MM.1S (cell line): Measurements from ENCODE around the gene RACGAP1.

Experiments used
- DNase-seq: peaks from one replicate; pipeline ENCODE4 v3.0.0-alpha.2; 2015
- H2AFZ ChIP-seq: fragments of 300-600 bp; sonication (generic); 2 replicates; pipeline ENCODE4 v1.6.0; 2016; ENCODE audit warnings: antibody characterized with exemption, low read length
- H3F3A ChIP-seq: fragments of 300-600 bp; sonication (generic); 2 replicates; pipeline ENCODE4 v1.6.1; 2016; ENCODE audit warnings: mild to moderate bottlenecking, antibody characterized with exemption, low read length, moderate library complexity, mixed read lengths; ENCODE audit not compliant: insufficient read depth
- H3K27ac ChIP-seq: fragments of 300-600 bp; sonication (generic); 2 replicates; pipeline ENCODE4 v1.5.1; 2016; ENCODE audit warnings: mild to moderate bottlenecking, low read length
- H3K27me3 ChIP-seq: fragments of 300-600 bp; sonication (generic); replicated peaks from 2 replicates; pipeline ENCODE4 v1.6.0; 2016; ENCODE audit warnings: low read length; ENCODE audit not compliant: insufficient read depth
- H3K36me3 ChIP-seq: fragments of 300-600 bp; sonication (generic); replicated peaks from 2 replicates; pipeline ENCODE4 v1.6.1; 2016; ENCODE audit warnings: mild to moderate bottlenecking, low read length, mixed read lengths; ENCODE audit not compliant: insufficient read depth
- H3K4me1 ChIP-seq: fragments of 300-600 bp; sonication (generic); 2 replicates; pipeline ENCODE4 v1.6.1; 2016; ENCODE audit warnings: low read length, mixed read lengths
- H3K4me2 ChIP-seq: fragments of 300-600 bp; sonication (generic); 2 replicates; pipeline ENCODE4 v1.6.0; 2016; ENCODE audit warnings: low read depth, low read length
- H3K4me3 ChIP-seq: fragments of 300-600 bp; sonication (generic); 2 replicates; pipeline ENCODE4 v1.5.1; 2016; ENCODE audit warnings: low read length, mixed read lengths
- H3K79me2 ChIP-seq: fragments of 300-600 bp; sonication (generic); 2 replicates; pipeline ENCODE4 v1.6.1; 2016; ENCODE audit warnings: mixed run types, low read length, mixed read lengths
- H3K9ac ChIP-seq: fragments of 300-600 bp; sonication (generic); 2 replicates; pipeline ENCODE4 v1.6.1; 2016; ENCODE audit warnings: low read length, mixed read lengths
- H3K9me2 ChIP-seq: fragments of 300-600 bp; sonication (generic); replicated peaks from 2 replicates; pipeline ENCODE4 v1.6.1; 2016; ENCODE audit warnings: mild to moderate bottlenecking, low read length, mixed read lengths; ENCODE audit not compliant: insufficient read depth
- H3K9me3 ChIP-seq: fragments of 300-600 bp; sonication (generic); replicated peaks from 2 replicates; pipeline ENCODE4 v1.6.1; 2016; ENCODE audit warnings: mild to moderate bottlenecking, low read length, mixed read lengths; ENCODE audit not compliant: insufficient read depth
- H4K20me1 ChIP-seq: fragments of 300-600 bp; sonication (generic); 2 replicates; pipeline ENCODE4 v1.6.1; 2016; ENCODE audit warnings: mild to moderate bottlenecking, low read length, moderate library complexity, mixed read lengths; ENCODE audit not compliant: insufficient read depth
- CTCF ChIP-seq: fragments of 300-600 bp; sonication (generic); IDR thresholded peaks from 2 replicates; pipeline ENCODE4 v1.5.1; 2016; ENCODE audit warnings: antibody characterized with exemption, low read length, mixed read lengths
- EZH2 ChIP-seq: fragments of 300-600 bp; sonication (generic); optimal IDR thresholded peaks from 2 replicates; pipeline ENCODE3; 2017; ENCODE audit warnings: low read depth, mild to moderate bottlenecking, antibody characterized with exemption, low read length, mixed read lengths
- EZH2phosphoT487 ChIP-seq: fragments of 300-600 bp; sonication (generic); IDR thresholded peaks from 2 replicates; pipeline ENCODE4 v1.6.1; 2018; ENCODE audit warnings: antibody characterized with exemption, low read length

RACGAP1 gene

GRCh38 chr12:50053583-50053982 lies 28.3 kb upstream of the RACGAP1 start:
- no peak for TF ChIP-seq EZH2phosphoT487
- TF ChIP-seq CTCF: no peak
- TF ChIP-seq EZH2: no peak
- peaks cover 4% of the 10 kb centered on the region; the same call in 1 of the 2 replicates for H3K4me1 ChIP-seq
- no peaks in the 10 kb centered on the region for H3K9me3 ChIP-seq
- no peak for DNase-seq
- H3K36me3 ChIP-seq: no peaks in the 10 kb centered on the region
- H3K27ac ChIP-seq: no peak overlapping the region
- no peak overlapping the region for H3K4me3 ChIP-seq
- H3K9ac ChIP-seq: no peak overlapping the region
- H4K20me1 ChIP-seq: 0 out of 2 replicates have a peak, but pooled peaks cover 3% of the 10 kb centered on the region
- H2AFZ ChIP-seq: no peak overlapping the region
- H3K79me2 ChIP-seq: no peaks in the 10 kb centered on the region
- no peaks in the 10 kb centered on the region for H3F3A ChIP-seq
- peaks cover 51% of the 10 kb centered on the region for H3K27me3 ChIP-seq
- H3K9me2 ChIP-seq: no peaks in the 10 kb centered on the region
- no peak overlapping the region for H3K4me2 ChIP-seq

- H3K36me3 ChIP-seq: no peaks in the 10 kb centered on the region
- peaks cover 4% of the 10 kb centered on the region; the same call in 1 of the 2 replicates for H3K4me1 ChIP-seq
- no peak overlapping the region for H2AFZ ChIP-seq
- no peaks in the 10 kb centered on the region for H3K9me2 ChIP-seq
- TF ChIP-seq CTCF (no peak), EZH2 (no peak), EZH2phosphoT487 (no peak)
- peaks cover 45% of the 10 kb centered on the region for H3K27me3 ChIP-seq
- 0 out of 2 replicates have a peak, but pooled peaks cover 3% of the 10 kb centered on the region for H4K20me1 ChIP-seq
- no peak overlapping the region for H3K4me3 ChIP-seq
- no peak overlapping the region for H3K27ac ChIP-seq
- H3K4me2 ChIP-seq: no peak overlapping the region
- DNase-seq: no peak
- no peaks in the 10 kb centered on the region for H3F3A ChIP-seq
- no peak overlapping the region for H3K9ac ChIP-seq
- H3K9me3 ChIP-seq: no peaks in the 10 kb centered on the region
- H3K79me2 ChIP-seq: no peaks in the 10 kb centered on the region
These were observed 27.7 kb upstream of the RACGAP1 start for GRCh38 chr12:50052964-50053363.

- H3K27me3 ChIP-seq: peaks cover 43% of the 10 kb centered on the region
- TF ChIP-seq EZH2: no peak
- no peak for TF ChIP-seq EZH2phosphoT487
- no peak for TF ChIP-seq CTCF
- H2AFZ ChIP-seq: no peak overlapping the region
- peaks cover 4% of the 10 kb centered on the region; the same call in 1 of the 2 replicates for H3K4me1 ChIP-seq
- no peak for DNase-seq
- no peak overlapping the region for H3K9ac ChIP-seq
- no peaks in the 10 kb centered on the region for H3K9me2 ChIP-seq
- no peak overlapping the region for H3K4me2 ChIP-seq
- H3F3A ChIP-seq: no peaks in the 10 kb centered on the region
- no peak overlapping the region for H3K4me3 ChIP-seq
- 0 out of 2 replicates have a peak, but pooled peaks cover 3% of the 10 kb centered on the region for H4K20me1 ChIP-seq
- no peaks in the 10 kb centered on the region for H3K9me3 ChIP-seq
- H3K36me3 ChIP-seq: no peaks in the 10 kb centered on the region
- no peak overlapping the region for H3K27ac ChIP-seq
- H3K79me2 ChIP-seq: no peaks in the 10 kb centered on the region
These were observed 27.2 kb upstream of the RACGAP1 start for GRCh38 chr12:50052544-50052943.
